A673 (cell line): ENCODE measurements around the gene MPO. TPM values are rescaled to one million over a fixed set of nuclear protein-coding genes. Genes with fewer than 3 reads are reported as not detected.

Experiments used
- BruUV-seq: library from RNA; stranded (reverse); fragments of 400-500 nt; replicated peaks from 2 replicates; lab custom pipeline; 2021; lab: Mats Ljungman, UMichigan
- CTCF ChIA-PET: fragments of 300-600 bp; sonication (Branson Sonifier 250); formaldehyde crosslinking; loops from one replicate; lab custom pipeline; 2022; ENCODE audit warnings: antibody characterized with exemption; lab: Charles Lee
- POLR2A ChIA-PET: fragments of 300-600 bp; sonication (Branson Sonifier 250); formaldehyde crosslinking; loops from one replicate; lab custom pipeline; 2022; ENCODE audit warnings: antibody characterized with exemption; ENCODE audit not compliant: low non-redundant PET; lab: Charles Lee
- DNase-seq: peaks from one replicate; pipeline ENCODE4 v3.0.0-alpha.2; 2015; ENCODE audit warnings: low spot score
- H3K27ac ChIP-seq: fragments of 200-600 bp; sonication (generic); 2 replicates; pipeline ENCODE4 v1.5.1; 2016; ENCODE audit warnings: mixed run types, low read depth, mild to moderate bottlenecking, mixed read lengths, antibody characterized with exemption, low read length; ENCODE audit not compliant: poor library complexity, severe bottlenecking
- H3K27me3 ChIP-seq: fragments of 200-600 bp; sonication (generic); replicated peaks from 2 replicates; pipeline ENCODE4 v1.6.1; 2017; ENCODE audit warnings: mixed run types, low read depth, mild to moderate bottlenecking, mixed read lengths, antibody characterized with exemption, low read length; ENCODE audit not compliant: insufficient read depth, poor library complexity
- H3K36me3 ChIP-seq: fragments of 200-600 bp; sonication (generic); 2 replicates; pipeline ENCODE4 v1.6.1; 2016; ENCODE audit warnings: mixed run types, mild to moderate bottlenecking, mixed read lengths, antibody characterized with exemption, low read length; ENCODE audit not compliant: insufficient read depth, poor library complexity, severe bottlenecking
- H3K4me1 ChIP-seq: fragments of 200-600 bp; sonication (generic); 2 replicates; pipeline ENCODE4 v1.6.1; 2017; ENCODE audit warnings: mixed run types, mild to moderate bottlenecking, mixed read lengths, antibody characterized with exemption, low read length; ENCODE audit not compliant: insufficient read depth, poor library complexity, severe bottlenecking
- H3K4me3 ChIP-seq: fragments of 200-600 bp; sonication (generic); 2 replicates; pipeline ENCODE4 v1.5.1; 2016; ENCODE audit warnings: low read depth, mixed run types, mild to moderate bottlenecking, mixed read lengths, low read length; ENCODE audit not compliant: poor library complexity, severe bottlenecking
- H3K9me3 ChIP-seq: fragments of 200-600 bp; sonication (generic); 2 replicates; pipeline ENCODE4 v1.6.1; 2016; ENCODE audit warnings: mixed run types, low read depth, mild to moderate bottlenecking, mixed read lengths, antibody characterized with exemption, low read length; ENCODE audit not compliant: poor library complexity, severe bottlenecking
- EZH2 ChIP-seq: fragments of 200-600 bp; sonication (generic); IDR thresholded peaks from 2 replicates; pipeline ENCODE4 v1.6.1; 2017; ENCODE audit warnings: borderline replicate concordance, low read depth, mild to moderate bottlenecking, mixed read lengths, antibody characterized with exemption, low read length; ENCODE audit not compliant: poor library complexity, severe bottlenecking
- intact Hi-C: fragments of 100-400 bp; cut with micrococcal nuclease; formaldehyde crosslinking; loops from one replicate; pipeline ENCODE4 v1.10.0; 2022; ENCODE audit not compliant: unreplicated experiment
- total RNA-seq: library from RNA; stranded (reverse); gene quantifications from 2 replicates; pipeline ENCODE4 v1.2.3, GENCODE V29; 2021
- TF ChIP-seq, protein P1 (sequence below): fragments of 300-800, 200-600 bp; sonication (generic); conservative IDR thresholded peaks from 2 replicates; pipeline ENCODE4 v1.5.1; 2017; ENCODE audit warnings: low read depth, mild to moderate bottlenecking, antibody characterized with exemption, low read length, moderate library complexity, mixed read lengths

MPO gene
- total RNA-seq, 1 experiment from 2014 or later: not detected

DNA sequence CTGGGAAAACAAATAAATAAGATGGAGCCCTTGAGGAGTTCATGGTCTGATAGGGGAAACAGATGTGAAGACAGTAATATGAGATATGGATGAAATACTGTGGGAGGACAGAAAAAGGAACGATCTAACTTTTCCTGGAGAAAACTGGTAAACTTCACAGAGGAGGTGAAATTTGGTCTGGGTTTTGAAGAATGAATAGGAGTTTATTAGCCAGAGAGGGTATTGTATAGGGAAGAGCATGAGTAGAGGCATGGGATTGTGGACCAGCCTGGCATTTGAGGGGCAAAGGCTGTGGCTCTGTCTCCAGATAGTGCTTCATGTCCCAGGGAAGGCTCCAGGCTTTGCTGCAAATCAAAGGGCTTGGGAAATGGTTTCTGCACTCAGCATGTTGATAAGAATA lies 40.7 kb downstream of the MPO start:
- no peaks in the 10 kb centered on the region for H3K36me3 ChIP-seq
- intact Hi-C loops: no loop called here
- peaks cover 24% of the 10 kb centered on the region for H3K27me3 ChIP-seq
- peaks cover 2% of the 10 kb centered on the region for H3K4me1 ChIP-seq
- no peak overlapping the region for H3K27ac ChIP-seq
- no peak overlapping the region for H3K4me3 ChIP-seq
- ChIA-PET POLR2A (no interaction called here), CTCF (no interaction called here)
- no peak for DNase-seq
- H3K9me3 ChIP-seq: no peaks in the 10 kb centered on the region
- no TSS peak for BruUV-seq
- TF ChIP-seq, protein P1, sequence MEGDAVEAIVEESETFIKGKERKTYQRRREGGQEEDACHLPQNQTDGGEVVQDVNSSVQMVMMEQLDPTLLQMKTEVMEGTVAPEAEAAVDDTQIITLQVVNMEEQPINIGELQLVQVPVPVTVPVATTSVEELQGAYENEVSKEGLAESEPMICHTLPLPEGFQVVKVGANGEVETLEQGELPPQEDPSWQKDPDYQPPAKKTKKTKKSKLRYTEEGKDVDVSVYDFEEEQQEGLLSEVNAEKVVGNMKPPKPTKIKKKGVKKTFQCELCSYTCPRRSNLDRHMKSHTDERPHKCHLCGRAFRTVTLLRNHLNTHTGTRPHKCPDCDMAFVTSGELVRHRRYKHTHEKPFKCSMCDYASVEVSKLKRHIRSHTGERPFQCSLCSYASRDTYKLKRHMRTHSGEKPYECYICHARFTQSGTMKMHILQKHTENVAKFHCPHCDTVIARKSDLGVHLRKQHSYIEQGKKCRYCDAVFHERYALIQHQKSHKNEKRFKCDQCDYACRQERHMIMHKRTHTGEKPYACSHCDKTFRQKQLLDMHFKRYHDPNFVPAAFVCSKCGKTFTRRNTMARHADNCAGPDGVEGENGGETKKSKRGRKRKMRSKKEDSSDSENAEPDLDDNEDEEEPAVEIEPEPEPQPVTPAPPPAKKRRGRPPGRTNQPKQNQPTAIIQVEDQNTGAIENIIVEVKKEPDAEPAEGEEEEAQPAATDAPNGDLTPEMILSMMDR: no peak
- TF ChIP-seq EZH2: no peak

DNA sequence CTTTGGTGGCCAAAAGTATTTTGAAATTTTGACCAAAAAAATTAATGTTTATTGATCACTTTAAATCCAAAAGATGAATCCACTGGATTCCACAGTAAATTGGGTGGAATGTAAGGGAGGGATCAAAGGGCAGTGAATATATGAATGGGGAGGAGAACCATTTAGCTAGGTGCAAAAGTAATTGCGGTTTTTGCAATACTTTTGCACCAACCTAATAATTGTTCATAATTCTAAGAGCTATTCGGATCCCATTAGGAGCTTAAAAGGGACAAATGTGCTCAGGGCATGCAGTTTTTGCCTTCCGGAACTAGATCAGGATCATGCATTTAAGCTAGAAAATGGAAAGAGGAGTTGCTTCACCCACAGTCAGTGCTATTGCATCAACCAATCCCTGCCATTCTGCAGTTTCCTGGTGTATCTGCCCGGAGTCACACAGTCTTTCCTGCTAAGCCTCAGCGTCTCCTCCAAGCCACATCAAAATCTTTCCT lies 42.5 kb downstream of the MPO start, which contains the start of gene LPO:
TSS of gene LPO (plus strand) at position 438 of the 488 bp plus-strand sequence. CDS start 4,396 bp downstream, outside the sequence.
- intact Hi-C loops: no loop called here
- Histone ChIP-seq H3K4me1 (peaks cover 5% of the 10 kb centered on the region), H3K4me3 (no peak within 1 kb of the TSS), H3K9me3 (no peaks in the 10 kb centered on the region), H3K27ac (no peak within 1 kb of the TSS), H3K36me3 (no peaks in the 10 kb centered on the region), H3K27me3 (peaks cover 27% of the 10 kb centered on the region)
- POLR2A ChIA-PET: no interaction called here
- BruUV-seq: no TSS peak
- TF ChIP-seq EZH2: no peak
- TF ChIP-seq, protein P1: no peak
- CTCF ChIA-PET: no interaction called here
- no peak for DNase-seq

DNA sequence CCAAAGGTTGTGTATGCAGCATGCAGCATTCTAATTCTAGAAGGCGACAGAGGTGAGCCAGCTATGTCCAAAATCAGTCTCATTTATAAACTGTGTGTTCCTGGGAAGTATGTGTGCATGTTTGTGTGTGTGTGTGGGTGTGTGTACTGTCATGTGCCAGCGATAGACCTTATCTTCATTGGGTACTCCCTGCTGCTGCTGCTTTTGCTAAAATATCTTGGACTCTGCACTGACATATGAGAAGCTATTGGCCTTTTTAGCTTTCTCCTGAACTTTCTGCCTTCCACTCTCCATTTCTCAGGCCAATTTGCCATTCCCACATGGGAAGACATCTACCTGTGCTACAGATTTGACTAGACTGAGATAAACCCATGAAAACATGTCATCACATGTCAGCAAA lies 44.3 kb downstream of the MPO start:
- no TSS peak for BruUV-seq
- POLR2A ChIA-PET: no interaction called here
- Histone ChIP-seq H3K4me3 (no peak overlapping the region), H3K27me3 (peaks cover 27% of the 10 kb centered on the region), H3K9me3 (no peaks in the 10 kb centered on the region), H3K27ac (no peak overlapping the region), H3K36me3 (no peaks in the 10 kb centered on the region), H3K4me1 (peaks cover 5% of the 10 kb centered on the region)
- no peak for TF ChIP-seq EZH2
- TF ChIP-seq, protein P1: no peak
- CTCF ChIA-PET: interaction anchor here (0.8 kb wide), 1 partner anchor 14 kb away, joined by 3 read pairs; no protein-coding TSS in a partner anchor
- intact Hi-C loops: no loop called here
- no peak for DNase-seq
